Smooth muscle cell (in vitro differentiated cells): ENCODE measurements around the gene ROBO1. TPM values are rescaled to one million over a fixed set of nuclear protein-coding genes. Genes with fewer than 3 reads are reported as not detected.

Source experiments
- DNase-seq: peaks from one replicate; lab custom pipeline; 2025; ENCODE audit not compliant: unreplicated experiment; lab: John Stamatoyannopoulos, UW
- H2AFZ ChIP-seq: fragments of 200-600 bp; sonication (generic); 2 replicates; pipeline ENCODE4 v1.6.0; 2016; ENCODE audit warnings: antibody characterized with exemption, low read depth, mild to moderate bottlenecking
- H3F3A ChIP-seq: fragments of 200-600 bp; sonication (generic); 2 replicates; pipeline ENCODE4 v1.6.0; 2017; ENCODE audit warnings: antibody characterized with exemption, low read depth
- H3K27ac ChIP-seq: fragments of 200-600 bp; sonication (generic); 2 replicates; pipeline ENCODE4 v1.5.1; 2016; ENCODE audit warnings: low read depth, mild to moderate bottlenecking
- H3K27me3 ChIP-seq: fragments of 200-600 bp; sonication (generic); 2 replicates; pipeline ENCODE4 v1.6.1; 2016; ENCODE audit warnings: low read depth, mild to moderate bottlenecking
- H3K36me3 ChIP-seq: fragments of 200-600 bp; sonication (generic); 2 replicates; pipeline ENCODE4 v1.5.1; 2016; ENCODE audit warnings: low read depth
- H3K4me1 ChIP-seq: fragments of 200-600 bp; sonication (generic); 2 replicates; pipeline ENCODE4 v1.5.1; 2016; ENCODE audit warnings: low read depth
- H3K4me2 ChIP-seq: fragments of 200-600 bp; sonication (generic); 2 replicates; pipeline ENCODE4 v1.6.0; 2016; ENCODE audit warnings: mild to moderate bottlenecking
- H3K4me3 ChIP-seq: fragments of 200-600 bp; sonication (generic); 2 replicates; pipeline ENCODE4 v1.5.1; 2016; ENCODE audit warnings: mild to moderate bottlenecking
- H3K79me2 ChIP-seq: fragments of 200-600 bp; sonication (generic); 2 replicates; pipeline ENCODE4 v1.6.0; 2016; ENCODE audit warnings: low read depth, mild to moderate bottlenecking
- H3K9ac ChIP-seq: fragments of 200-600 bp; sonication (generic); 2 replicates; pipeline ENCODE4 v1.6.0; 2016; ENCODE audit warnings: low read depth
- H3K9me3 ChIP-seq: fragments of 200-600 bp; sonication (generic); replicated peaks from 2 replicates; pipeline ENCODE4 v1.5.1; 2016; ENCODE audit warnings: low read depth
- H4K20me1 ChIP-seq: fragments of 200-600 bp; sonication (generic); 2 replicates; pipeline ENCODE4 v1.6.0; 2016; ENCODE audit warnings: low read depth
- CTCF ChIP-seq: fragments of 200-600 bp; sonication (generic); IDR thresholded peaks from 2 replicates; pipeline ENCODE4 v1.5.1; 2017; ENCODE audit warnings: borderline replicate concordance, mild to moderate bottlenecking, antibody characterized with exemption; ENCODE audit not compliant: insufficient read depth, poor library complexity, severe bottlenecking
- WGBS: methylation state at CpG from one replicate; pipeline ENCODE4 v1.1.7; 2016; ENCODE audit warnings: low lambda C conversion rate; 5-methylcytosine and 5-hydroxymethylcytosine counted together
- polyA plus RNA-seq: library from polyadenylated mRNA; unstranded; fragments of >200 nt; fragmentation: Nextera tagmentation; extraction: Ambion mirVana; gene quantifications from 2 replicates; pipeline ENCODE4 v1.2.1, GENCODE V29; 2016
- total RNA-seq: library from RNA; depleted of rRNA; stranded (reverse); fragments of >200 nt; gene quantifications from 2 replicates; pipeline ENCODE4 v1.2.3, GENCODE V29; 2014

The ROBO1 gene
- total and polyA plus RNA-seq, 2 experiments from 2014 or later: 30.5 to 79.5 TPM

- no peaks in the 10 kb centered on the region for H3K27me3 ChIP-seq
- H3K4me1 ChIP-seq: no peaks in the 10 kb centered on the region
- no peaks in the 10 kb centered on the region for H4K20me1 ChIP-seq
- H3K4me3 ChIP-seq: no peak overlapping the region
- H3K79me2 ChIP-seq: no peaks in the 10 kb centered on the region
- peak overlapping the region; percentile 44 for H3K27ac ChIP-seq
- H2AFZ ChIP-seq: no peak overlapping the region
- no peaks in the 10 kb centered on the region for H3K36me3 ChIP-seq
- no peak overlapping the region for H3K9ac ChIP-seq
- no peaks in the 10 kb centered on the region for H3K9me3 ChIP-seq
- no peak for TF ChIP-seq CTCF
- H3K4me2 ChIP-seq: no peak overlapping the region
- no peaks in the 10 kb centered on the region for H3F3A ChIP-seq
- WGBS: 80% methylated on average over 1 of the region's 1 CpG
- DNase-seq: no peak
Observed at GRCh38 chr3:79392479-79392878, 375.3 kb downstream of the ROBO1 start.

- no peaks in the 10 kb centered on the region for H3K4me1 ChIP-seq
- no peak overlapping the region for H2AFZ ChIP-seq
- H3K4me3 ChIP-seq: no peak overlapping the region
- H3K36me3 ChIP-seq: no peaks in the 10 kb centered on the region
- no peaks in the 10 kb centered on the region for H4K20me1 ChIP-seq
- TF ChIP-seq CTCF: no peak
- no peak overlapping the region for H3K9ac ChIP-seq
- no peaks in the 10 kb centered on the region for H3K9me3 ChIP-seq
- no peak overlapping the region for H3K27ac ChIP-seq
- no peak for DNase-seq
- no peak overlapping the region for H3K4me2 ChIP-seq
- 95% methylated on average over 2 of the region's 2 CpGs for WGBS
- no peaks in the 10 kb centered on the region for H3F3A ChIP-seq
- H3K79me2 ChIP-seq: no peaks in the 10 kb centered on the region
- no peaks in the 10 kb centered on the region for H3K27me3 ChIP-seq
Observed at GRCh38 chr3:79390352-79390751, 377.4 kb downstream of the ROBO1 start.

GRCh38 chr3:79385211-79385610, 382.6 kb downstream of the ROBO1 start:
- Histone ChIP-seq H3K9me3 (no peaks in the 10 kb centered on the region), H3K4me3 (no peak overlapping the region), H3K27me3 (no peaks in the 10 kb centered on the region), H3K36me3 (no peaks in the 10 kb centered on the region), H3K4me2 (peak overlapping the region; percentile 49), H3K9ac (no peak overlapping the region), H3F3A (no peaks in the 10 kb centered on the region), H3K4me1 (peaks cover 5% of the 10 kb centered on the region), H3K27ac (no peak overlapping the region), H3K79me2 (no peaks in the 10 kb centered on the region), H2AFZ (no peak overlapping the region), H4K20me1 (no peaks in the 10 kb centered on the region)
- no peak for TF ChIP-seq CTCF
- 50% methylated on average over 3 of the region's 3 CpGs for WGBS
- no peak for DNase-seq

- Histone ChIP-seq H3K79me2 (no peaks in the 10 kb centered on the region), H3K4me1 (peaks cover 5% of the 10 kb centered on the region), H3K4me2 (peak overlapping the region; percentile 28), H4K20me1 (no peaks in the 10 kb centered on the region), H3K27me3 (no peaks in the 10 kb centered on the region), H3F3A (no peaks in the 10 kb centered on the region), H3K4me3 (no peak overlapping the region), H2AFZ (peak overlapping the region; percentile 46), H3K9me3 (no peaks in the 10 kb centered on the region), H3K36me3 (no peaks in the 10 kb centered on the region), H3K9ac (no peak overlapping the region), H3K27ac (no peak overlapping the region)
- WGBS: 50% methylated on average over 3 of the region's 3 CpGs
- no peak for TF ChIP-seq CTCF
- no peak for DNase-seq
Observed at GRCh38 chr3:79383402-79384012, 384.3 kb downstream of the ROBO1 start.
